ENCODE data around the gene PLS3. TPM values are rescaled to one million over a fixed set of nuclear protein-coding genes. Genes with fewer than 3 reads are reported as not detected.
A peak's percentile ranks its signal among the peaks of the same experiment; 100 is the strongest.

The PLS3 gene
- total and polyA plus RNA-seq, 8 donors = 186 to 354 (median 300) TPM

GRCh38 chrX:115679460-115679859 lies 118.5 kb downstream of the PLS3 start:
- H3K9me3 ChIP-seq = no peaks in the 10 kb centered on the region
- DNase-seq (peak in 2 of 4 donors; percentile 16 to 23), ATAC-seq (peak; percentile 33)
- no peak overlapping the region for H3K27ac ChIP-seq
- H3K27me3 ChIP-seq = peaks cover 0 to 3% of the 10 kb centered on the region in 2 donors
- no peak for TF ChIP-seq CTCF (IDR thresholded peaks at IDR 0.05)
- H3K36me3 ChIP-seq = no peaks in the 10 kb centered on the region
- no peak overlapping the region for H3K4me3 ChIP-seq
- intact Hi-C loops (cut with DNase I) = no loop called here
- no peaks in the 10 kb centered on the region for H3K4me1 ChIP-seq

- intact Hi-C loops (cut with DNase I) = no loop called here
- Histone ChIP-seq H3K27me3 (no peaks in the 10 kb centered on the region), H3K36me3 (no peaks in the 10 kb centered on the region), H3K9me3 (no peaks in the 10 kb centered on the region), H3K4me3 (no peak overlapping the region), H3K27ac (no peak overlapping the region), H3K4me1 (no peaks in the 10 kb centered on the region)
- ATAC-seq (no peak), DNase-seq (no peak)
- no peak for TF ChIP-seq CTCF (IDR thresholded peaks at IDR 0.05)
Observed at GRCh38 chrX:115687595-115687994, 126.6 kb downstream of the PLS3 start.

- no peak for TF ChIP-seq CTCF (IDR thresholded peaks at IDR 0.05)
- DNase-seq = no peak
- no peaks in the 10 kb centered on the region for H3K4me1 ChIP-seq
- H3K4me3 ChIP-seq = no peak overlapping the region
- peak overlapping the region in 1 of 2 donors; percentile 57 for H3K27ac ChIP-seq
- ATAC-seq = peak; percentile 35
- H3K9me3 ChIP-seq = no peaks in the 10 kb centered on the region
- intact Hi-C loops (cut with DNase I) = no loop called here
- H3K27me3 ChIP-seq = no peaks in the 10 kb centered on the region
- no peaks in the 10 kb centered on the region for H3K36me3 ChIP-seq
Observed at GRCh38 chrX:115689931-115690330, 129.0 kb downstream of the PLS3 start.

GRCh38 chrX:115690511-115691216 lies 129.7 kb downstream of the PLS3 start:
- peak; percentile 96 for ATAC-seq
- intact Hi-C loops (cut with DNase I) = no loop called here
- peaks cover 0 to 5% of the 10 kb centered on the region in 2 donors for H3K27me3 ChIP-seq
- peak overlapping the region in 1 of 2 donors; percentile 57 for H3K27ac ChIP-seq
- no peak overlapping the region for H3K4me3 ChIP-seq
- peak in 2 of 4 donors; percentile 52 to 76 for DNase-seq
- no peaks in the 10 kb centered on the region for H3K4me1 ChIP-seq
- H3K36me3 ChIP-seq = no peaks in the 10 kb centered on the region
- no peaks in the 10 kb centered on the region for H3K9me3 ChIP-seq
- peak; percentile 49 to 83 for TF ChIP-seq CTCF (IDR thresholded peaks at IDR 0.05)

GRCh38 chrX:115693476-115693875 lies 132.5 kb downstream of the PLS3 start:
- TF ChIP-seq CTCF (IDR thresholded peaks at IDR 0.05) = no peak
- ATAC-seq = no peak
- Histone ChIP-seq H3K9me3 (no peaks in the 10 kb centered on the region), H3K27ac (no peak overlapping the region), H3K36me3 (no peaks in the 10 kb centered on the region), H3K4me3 (no peak overlapping the region), H3K27me3 (peaks cover 0 to 5% of the 10 kb centered on the region in 2 donors), H3K4me1 (no peaks in the 10 kb centered on the region)
- DNase-seq = no peak
- intact Hi-C loops (cut with DNase I) = no loop called here

All from left lung (tissue), 10 donors.